ENCODE results near the gene RHBDL3. TPM values are rescaled to one million over a fixed set of nuclear protein-coding genes. Genes with fewer than 3 reads are reported as not detected.

Gene RHBDL3
- total RNA-seq, 2 donors from 2014 or later, result 0.63 TPM; not detected in 1

DNA sequence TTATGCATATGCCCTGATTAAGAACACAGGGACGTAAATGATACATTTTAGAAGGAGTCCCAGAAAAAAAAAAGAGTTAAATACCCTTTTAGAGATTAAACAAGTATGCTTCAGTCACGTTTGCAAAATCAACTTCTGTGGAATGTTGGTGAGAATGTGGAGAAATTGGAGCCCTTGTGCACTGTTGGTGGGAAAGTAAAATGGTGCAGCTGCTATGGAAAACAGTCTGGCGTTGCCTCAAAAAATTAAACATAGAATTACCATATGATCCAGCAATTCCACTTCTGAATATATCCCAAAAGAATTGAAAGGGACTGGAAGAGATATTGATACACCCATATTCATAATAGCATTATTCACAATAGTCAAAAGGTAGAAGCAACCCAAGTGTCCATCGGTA lies 26.5 kb downstream of the RHBDL3 start:
- Histone ChIP-seq H3K9me3 (no peaks in the 10 kb centered on the region), H3K27me3 (replicated peaks; ENCODE audit: insufficient read depth) (no peaks in the 10 kb centered on the region), H3K27ac (no peak overlapping the region), H3K4me3 (no peak overlapping the region), H3K36me3 (no peaks in the 10 kb centered on the region), H3K4me1 (ENCODE audit: control insufficient read depth in 1 of 2, low read depth in 2 of 2) (no peaks in the 10 kb centered on the region)
- DNase-seq (ENCODE audit: low spot score) (no peak), ATAC-seq (ENCODE audit: insufficient number of reproducible peaks, low FRiP score, low read depth) (no peak)
- TF ChIP-seq, protein P1, sequence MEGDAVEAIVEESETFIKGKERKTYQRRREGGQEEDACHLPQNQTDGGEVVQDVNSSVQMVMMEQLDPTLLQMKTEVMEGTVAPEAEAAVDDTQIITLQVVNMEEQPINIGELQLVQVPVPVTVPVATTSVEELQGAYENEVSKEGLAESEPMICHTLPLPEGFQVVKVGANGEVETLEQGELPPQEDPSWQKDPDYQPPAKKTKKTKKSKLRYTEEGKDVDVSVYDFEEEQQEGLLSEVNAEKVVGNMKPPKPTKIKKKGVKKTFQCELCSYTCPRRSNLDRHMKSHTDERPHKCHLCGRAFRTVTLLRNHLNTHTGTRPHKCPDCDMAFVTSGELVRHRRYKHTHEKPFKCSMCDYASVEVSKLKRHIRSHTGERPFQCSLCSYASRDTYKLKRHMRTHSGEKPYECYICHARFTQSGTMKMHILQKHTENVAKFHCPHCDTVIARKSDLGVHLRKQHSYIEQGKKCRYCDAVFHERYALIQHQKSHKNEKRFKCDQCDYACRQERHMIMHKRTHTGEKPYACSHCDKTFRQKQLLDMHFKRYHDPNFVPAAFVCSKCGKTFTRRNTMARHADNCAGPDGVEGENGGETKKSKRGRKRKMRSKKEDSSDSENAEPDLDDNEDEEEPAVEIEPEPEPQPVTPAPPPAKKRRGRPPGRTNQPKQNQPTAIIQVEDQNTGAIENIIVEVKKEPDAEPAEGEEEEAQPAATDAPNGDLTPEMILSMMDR (IDR thresholded peaks at IDR 0.05), result no peak

DNA sequence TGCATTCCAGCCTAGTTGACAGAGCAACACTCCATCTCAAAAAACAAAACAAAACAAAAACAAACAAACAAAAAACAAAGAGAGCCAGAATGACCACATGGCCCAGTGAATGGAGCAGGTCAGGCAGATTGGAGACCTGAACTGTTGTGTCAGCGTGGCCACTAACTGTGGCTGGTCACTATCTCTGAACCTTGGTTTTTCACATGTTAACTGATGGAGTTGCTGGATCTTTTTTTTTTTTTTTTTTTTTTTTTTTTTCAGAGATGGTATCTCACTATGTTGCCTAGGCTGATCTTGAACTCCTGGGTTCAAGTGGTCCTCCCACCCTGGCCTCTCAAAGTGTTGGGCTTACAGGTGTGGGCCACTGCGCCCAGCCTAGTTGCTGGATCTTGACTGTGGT lies 31.8 kb downstream of the RHBDL3 start:
- H3K36me3 ChIP-seq, result no peaks in the 10 kb centered on the region
- no peaks in the 10 kb centered on the region for H3K27me3 ChIP-seq (replicated peaks; ENCODE audit: insufficient read depth)
- TF ChIP-seq, protein P1 (IDR thresholded peaks at IDR 0.05), result no peak
- ATAC-seq (ENCODE audit: insufficient number of reproducible peaks, low FRiP score, low read depth), result no peak
- no peak overlapping the region for H3K27ac ChIP-seq
- no peaks in the 10 kb centered on the region for H3K4me1 ChIP-seq (ENCODE audit: control insufficient read depth in 1 of 2, low read depth in 2 of 2)
- DNase-seq (ENCODE audit: low spot score), result no peak
- no peak overlapping the region for H3K4me3 ChIP-seq
- no peaks in the 10 kb centered on the region for H3K9me3 ChIP-seq

DNA sequence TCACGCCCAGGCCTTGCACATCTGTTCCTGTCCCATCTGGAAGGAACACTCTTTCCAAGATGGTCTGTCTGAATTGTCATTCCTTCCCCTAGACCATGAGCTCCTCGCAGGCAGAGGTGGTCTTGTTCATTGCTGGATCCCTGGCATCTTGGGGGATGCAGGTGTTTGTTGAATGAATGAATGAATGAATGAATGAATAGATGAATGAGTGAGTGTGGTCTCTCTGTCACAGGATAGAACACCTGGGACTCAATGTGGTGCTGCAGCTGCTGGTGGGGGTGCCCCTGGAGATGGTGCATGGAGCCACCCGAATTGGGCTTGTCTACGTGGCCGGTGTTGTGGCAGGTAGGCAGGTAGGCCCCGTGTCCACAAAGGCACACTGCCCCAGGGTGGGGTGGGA lies 32.2 kb downstream of the RHBDL3 start:
- Histone ChIP-seq H3K9me3 (no peaks in the 10 kb centered on the region), H3K36me3 (no peaks in the 10 kb centered on the region), H3K4me1 (ENCODE audit: control insufficient read depth in 1 of 2, low read depth in 2 of 2) (no peaks in the 10 kb centered on the region), H3K27ac (no peak overlapping the region), H3K27me3 (replicated peaks; ENCODE audit: insufficient read depth) (no peaks in the 10 kb centered on the region), H3K4me3 (no peak overlapping the region)
- TF ChIP-seq, protein P1 (IDR thresholded peaks at IDR 0.05), result no peak
- no peak for DNase-seq (ENCODE audit: low spot score)
- no peak for ATAC-seq (ENCODE audit: insufficient number of reproducible peaks, low FRiP score, low read depth)

DNA sequence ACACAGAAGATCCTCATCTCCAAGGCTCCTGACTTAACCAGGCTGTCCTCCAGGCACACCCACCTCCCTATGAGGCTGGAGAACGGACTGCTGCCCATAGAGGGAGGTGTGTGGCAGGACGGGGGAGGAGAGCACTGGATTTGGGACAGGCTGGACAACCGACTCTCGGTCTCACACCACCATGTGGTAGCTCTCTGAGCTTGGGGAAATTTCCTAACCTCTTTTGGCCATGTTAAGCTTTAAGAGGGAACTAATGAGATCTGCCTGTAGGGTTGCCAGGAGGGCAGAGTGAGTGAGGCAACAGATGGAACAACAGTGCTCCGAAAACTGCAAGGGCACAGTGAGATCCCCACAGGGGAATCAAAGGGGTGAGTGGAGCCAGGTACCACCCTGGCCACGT lies 32.7 kb downstream of the RHBDL3 start:
- Histone ChIP-seq H3K4me1 (ENCODE audit: control insufficient read depth in 1 of 2, low read depth in 2 of 2) (no peaks in the 10 kb centered on the region), H3K36me3 (no peaks in the 10 kb centered on the region), H3K9me3 (no peaks in the 10 kb centered on the region), H3K4me3 (no peak overlapping the region), H3K27ac (no peak overlapping the region), H3K27me3 (replicated peaks; ENCODE audit: insufficient read depth) (no peaks in the 10 kb centered on the region)
- ATAC-seq (ENCODE audit: insufficient number of reproducible peaks, low FRiP score, low read depth), result no peak
- TF ChIP-seq, protein P1 (IDR thresholded peaks at IDR 0.05), result no peak
- DNase-seq (ENCODE audit: low spot score), result no peak

DNA sequence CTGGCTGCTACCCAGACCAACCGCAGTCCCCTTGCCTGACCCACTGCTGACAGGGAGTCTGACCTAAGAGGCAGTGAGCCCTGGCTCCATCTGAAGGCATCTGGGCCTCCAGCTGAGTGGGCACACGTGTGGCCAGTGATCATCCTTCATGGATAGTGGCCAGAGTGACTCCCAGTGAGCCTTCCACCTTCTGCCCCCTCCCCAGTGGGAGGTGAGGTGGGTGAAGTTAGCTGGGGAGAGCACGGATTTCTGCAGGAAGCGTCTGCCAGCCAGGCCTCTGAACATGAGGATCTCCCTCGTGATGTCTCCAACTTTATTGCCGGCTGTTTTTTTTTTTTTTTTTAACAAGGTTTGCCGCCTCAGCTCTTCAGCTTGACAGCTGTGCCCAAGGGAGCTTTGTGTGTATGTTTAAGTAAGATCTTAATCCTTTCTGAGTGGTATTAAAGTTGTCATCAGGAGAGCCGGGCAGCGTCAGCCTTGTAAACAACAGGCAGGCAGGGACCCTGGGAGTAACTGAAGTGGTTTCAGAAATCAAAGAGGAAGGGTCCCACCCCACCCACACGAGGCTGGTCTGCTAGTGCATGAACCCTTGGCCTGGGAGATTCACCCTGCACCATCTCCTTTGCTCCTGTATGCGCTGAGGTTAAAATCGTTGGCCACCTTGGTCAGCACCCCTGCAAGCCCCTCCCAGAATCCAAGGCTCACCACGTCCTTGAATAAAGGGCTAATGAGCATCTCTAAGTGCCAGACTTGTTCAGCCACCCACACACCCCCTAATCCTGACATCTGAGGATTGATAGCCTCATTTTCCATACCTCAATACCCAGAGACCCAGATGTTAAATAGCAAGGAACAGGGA lies 33.3 kb downstream of the RHBDL3 start:
- no peaks in the 10 kb centered on the region for H3K9me3 ChIP-seq
- no peak overlapping the region for H3K27ac ChIP-seq
- H3K4me3 ChIP-seq, result no peak overlapping the region
- ATAC-seq (ENCODE audit: insufficient number of reproducible peaks, low FRiP score, low read depth) (no peak), DNase-seq (ENCODE audit: low spot score) (no peak)
- no peaks in the 10 kb centered on the region for H3K27me3 ChIP-seq (replicated peaks; ENCODE audit: insufficient read depth)
- no peaks in the 10 kb centered on the region for H3K4me1 ChIP-seq (ENCODE audit: control insufficient read depth in 1 of 2, low read depth in 2 of 2)
- TF ChIP-seq, protein P1 (IDR thresholded peaks at IDR 0.05), result no peak
- no peaks in the 10 kb centered on the region for H3K36me3 ChIP-seq
